A549 (cell line): ENCODE data around the gene ARRDC4. TPM values are rescaled to one million over a fixed set of nuclear protein-coding genes. Genes with fewer than 3 reads are reported as not detected.

Source experiments
- ATAC-seq, 2 experiments: fragments of 200-7000 bp in 1 of 2; fragments of >200 bp in 1 of 2; cut with Nextera tagmentation in 1 of 2; cut with Tn5 transposase in 1 of 2; 3 replicates each; pipeline versions ENCODE4 v1.8.0 to v1.9.1; 2018 to 2020; ENCODE audit warnings: mild to moderate bottlenecking in 1 of 2, moderate library complexity in 1 of 2
- CTCF ChIA-PET: fragments of 300-600 bp; sonication (Branson Sonifier 250); formaldehyde crosslinking; extraction: SDS; loops from one replicate; lab custom pipeline; 2021; ENCODE audit warnings: antibody characterized with exemption, inconsistent platforms; lab: Yijun Ruan, JAX
- POLR2A ChIA-PET: fragments of 350-600 bp; formaldehyde crosslinking; extraction: SDS; loops from one replicate; lab custom pipeline; 2021; ENCODE audit warnings: antibody characterized with exemption, inconsistent platforms; lab: Yijun Ruan, JAX
- DNase-seq, 2 experiments: peaks; one replicate each; pipeline versions ENCODE4 v3.0.0 to v3.0.0-alpha.2; 2011 to 2016; ENCODE audit warnings: low read depth in 1 of 2, low spot score in 1 of 2
- FAIRE-seq: peaks from 2 replicates; lab custom pipeline; 2011; peaks lifted over from hg19 to GRCh38; lab: Jason Lieb, UNC
- H3K27ac ChIP-seq, 2 experiments: fragments of >200 bp; sonication (Bioruptor Twin); formaldehyde crosslinking; 3 replicates each; pipeline ENCODE4 v1.5.1; 2016 to 2017
- H3K4me1 ChIP-seq: fragments of >200 bp; sonication (Bioruptor Twin); formaldehyde crosslinking; 3 replicates; pipeline ENCODE4 v1.6.1; 2016
- H3K4me2 ChIP-seq: fragments of >200 bp; sonication (Bioruptor Twin); formaldehyde crosslinking; 3 replicates; pipeline ENCODE4 v1.6.1; 2016
- H3K4me3 ChIP-seq: fragments of >200 bp; sonication (Bioruptor Twin); formaldehyde crosslinking; 3 replicates; pipeline ENCODE4 v1.5.1; 2016
- H3K9me3 ChIP-seq: fragments of >200 bp; sonication (Bioruptor Twin); formaldehyde crosslinking; 3 replicates; pipeline ENCODE4 v1.6.1; 2016
- ATOH8 ChIP-seq: fragments of 250-450 bp; sonication (Bioruptor Pico); IDR thresholded peaks from 2 replicates; pipeline ENCODE4 v1.5.0; 2020; ENCODE audit warnings: low read depth, mild to moderate bottlenecking, moderate library complexity
- CBX2 ChIP-seq: fragments of 200-600 bp; sonication (generic); IDR thresholded peaks from 2 replicates; pipeline ENCODE4 v1.6.1; 2016; ENCODE audit warnings: low read depth, mild to moderate bottlenecking, borderline replicate concordance
- CHD2 ChIP-seq: fragments of 150-350 bp; IDR thresholded peaks from 2 replicates; pipeline ENCODE4 v1.6.1; 2014; ENCODE audit warnings: low read length; ENCODE audit not compliant: partially characterized antibody
- EP300 ChIP-seq, 2 experiments: fragments of >200 bp; sonication (Bioruptor Twin); formaldehyde crosslinking; IDR thresholded peaks; 2 replicates in 1 of 2; 3 replicates in 1 of 2; pipeline ENCODE4 v1.6.1; 2016 to 2017
- ESRRA ChIP-seq: fragments of 150-350 bp; IDR thresholded peaks from 2 replicates; pipeline ENCODE4 v1.6.1; 2014; ENCODE audit warnings: mild to moderate bottlenecking, low read length, borderline replicate concordance
- HES2 ChIP-seq: fragments of >200 bp; sonication (Bioruptor Twin); formaldehyde crosslinking; IDR thresholded peaks from 2 replicates; pipeline ENCODE4 v1.6.1; 2016
- HEYL ChIP-seq: fragments of 250-450 bp; sonication (Bioruptor Pico); IDR thresholded peaks from 2 replicates; pipeline ENCODE4 v1.8.0; 2021; ENCODE audit warnings: mild to moderate bottlenecking, moderate library complexity
- HOXB13 ChIP-seq: fragments of 250-450 bp; sonication (Bioruptor Pico); IDR thresholded peaks from 2 replicates; pipeline ENCODE4 v1.5.0; 2020; ENCODE audit warnings: low read depth, mild to moderate bottlenecking, moderate library complexity
- HOXB5 ChIP-seq: fragments of 250-450 bp; sonication (Bioruptor Pico); IDR thresholded peaks from 2 replicates; pipeline ENCODE4 v1.5.0; 2020; ENCODE audit warnings: mild to moderate bottlenecking, moderate library complexity
- JUN ChIP-seq, 2 experiments: fragments of >200 bp; sonication (Bioruptor Twin); formaldehyde crosslinking; IDR thresholded peaks; 2 replicates in 1 of 2; 3 replicates in 1 of 2; pipeline ENCODE4 v1.6.1; 2016 to 2017
- JUNB ChIP-seq: fragments of >200 bp; sonication (Bioruptor Twin); formaldehyde crosslinking; IDR thresholded peaks from 2 replicates; pipeline ENCODE4 v1.6.1; 2016
- KDM5A ChIP-seq: fragments of 200-600 bp; sonication (generic); IDR thresholded peaks from 2 replicates; pipeline ENCODE4 v1.6.1; 2016; ENCODE audit warnings: antibody characterized with exemption, mild to moderate bottlenecking
- MAFK ChIP-seq: fragments of 450-650 bp; IDR thresholded peaks from 2 replicates; pipeline ENCODE4 v1.6.1; 2014; ENCODE audit not compliant: partially characterized antibody
- MYC ChIP-seq: IDR thresholded peaks from 2 replicates; pipeline ENCODE4 v1.6.1; 2012; ENCODE audit warnings: mild to moderate bottlenecking, inconsistent platforms, low read length, improper control_type of control experiment, borderline replicate concordance
- POLR2AphosphoS2 ChIP-seq: conservative IDR thresholded peaks from 2 replicates; pipeline ENCODE4 v1.6.1; 2012; ENCODE audit warnings: low read length, improper control_type of control experiment, inconsistent platforms
- RAD21 ChIP-seq, 2 experiments: fragments of >200 bp in 1 of 2; sonication (Bioruptor Twin) in 1 of 2; formaldehyde crosslinking in 1 of 2; IDR thresholded peaks in 1 of 2; conservative IDR thresholded peaks in 1 of 2; 2 replicates in 1 of 2; 3 replicates in 1 of 2; pipeline ENCODE4 v1.6.1; 2012 to 2018; ENCODE audit warnings: inconsistent platforms in 1 of 2
- RARB ChIP-seq: fragments of 250-450 bp; sonication (Bioruptor Pico); IDR thresholded peaks from 2 replicates; pipeline ENCODE4 v1.8.0; 2021; ENCODE audit warnings: mild to moderate bottlenecking, moderate library complexity
- RCOR1 ChIP-seq: fragments of 150-350 bp; IDR thresholded peaks from 2 replicates; pipeline ENCODE4 v1.6.1; 2014; ENCODE audit warnings: antibody characterized with exemption, low read length, low read depth
- RFX5 ChIP-seq: fragments of 450-650 bp; IDR thresholded peaks from 2 replicates; pipeline ENCODE4 v1.7.1; 2014; ENCODE audit warnings: antibody characterized with exemption, mild to moderate bottlenecking, moderate library complexity
- TFCP2L1 ChIP-seq: fragments of 250-450 bp; sonication (Bioruptor Pico); IDR thresholded peaks from 2 replicates; pipeline ENCODE4 v1.5.0; 2021; ENCODE audit warnings: mild to moderate bottlenecking
- ZNF302 ChIP-seq: fragments of 250-450 bp; sonication (Bioruptor Pico); IDR thresholded peaks from 2 replicates; pipeline ENCODE4 v1.9.0; 2021; ENCODE audit warnings: inconsistent platforms, mild to moderate bottlenecking, moderate library complexity
- ZSCAN20 ChIP-seq: fragments of 250-450 bp; sonication (Bioruptor Pico); IDR thresholded peaks from 2 replicates; pipeline ENCODE4 v1.8.0; 2022; ENCODE audit warnings: mild to moderate bottlenecking, moderate library complexity
- WGBS: methylation state at CpG from one replicate; pipeline ENCODE4 v1.1.6; 2017; ENCODE audit errors: missing lambda C conversion rate; 5-methylcytosine and 5-hydroxymethylcytosine counted together
- polyA plus RNA-seq, 4 experiments: library from polyadenylated mRNA; depleted of rRNA in 3 of 4; stranded (reverse); fragments of >200 nt; fragmentation: RNase III in 1 of 4; extraction: RNeasy Plus Mini Kit Qiagen cat#74134 plus additional on column Dnase treatment in 1 of 4; gene quantifications; 2 replicates in 3 of 4; 3 replicates in 1 of 4; pipeline ENCODE4 v1.2.3, GENCODE V29; 2011 to 2017
- TF ChIP-seq, protein P1 (sequence below): fragments of 250-450 bp; sonication (Bioruptor Pico); IDR thresholded peaks from 2 replicates; pipeline ENCODE4 v1.5.0; 2021; ENCODE audit warnings: mild to moderate bottlenecking, moderate library complexity, borderline replicate concordance
- TF ChIP-seq, protein P2 (sequence below): IDR thresholded peaks from 2 replicates; pipeline ENCODE4 v1.6.1; 2012
- TF ChIP-seq, protein P3 (sequence below): IDR thresholded peaks from 2 replicates; pipeline ENCODE4 v1.6.1; 2012

ARRDC4 gene
- polyA plus RNA-seq, 2 of the 4 experiments (the other 2 are of a cell fraction): 0.19 to 2.2 TPM

DNA sequence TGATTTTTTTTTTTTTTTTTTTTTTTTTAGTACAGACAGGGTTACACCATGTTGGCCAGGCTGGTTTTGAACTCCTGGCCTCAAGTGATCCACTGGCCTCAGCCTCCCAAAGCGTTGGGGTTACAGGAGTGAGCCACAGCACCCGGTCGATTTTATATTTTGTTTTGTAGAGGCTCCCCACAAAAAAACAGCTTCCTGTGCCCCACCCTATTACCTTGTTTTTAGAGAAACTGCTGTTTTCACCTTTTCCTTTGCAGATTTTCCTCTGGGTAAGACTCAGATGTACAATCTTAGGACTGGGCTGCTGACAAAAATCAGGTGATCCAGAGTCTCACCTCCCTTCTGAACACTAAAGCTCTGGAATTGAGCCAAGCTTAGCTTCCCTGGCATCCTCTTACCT, 20.6 kb downstream of the ARRDC4 start:
- Histone ChIP-seq H3K4me3 (no peak overlapping the region), H3K4me2 (no peak overlapping the region), H3K9me3 (no peaks in the 10 kb centered on the region; the same call in 2 of the 3 replicates), H3K27ac (no peak overlapping the region), H3K4me1 (no peaks in the 10 kb centered on the region)
- ATAC-seq (no peak), FAIRE-seq (no peak), DNase-seq (no peak)
- ChIA-PET POLR2A (no interaction called here), CTCF (no interaction called here)
- WGBS: 24% methylated on average over 3 of the region's 3 CpGs
- TF ChIP-seq ATOH8 (CRISPR knock-in tag) (no peak), TFCP2L1 (CRISPR knock-in tag) (no peak), MYC (no peak), ESRRA (no peak), MAFK (no peak), RFX5 (no peak), RAD21 (conservative IDR thresholded peaks at IDR 0.05 in 1 of 2, IDR thresholded peaks at IDR 0.05 in 1 of 2) (no peak), HEYL (CRISPR knock-in tag) (no peak), POLR2AphosphoS2 (no peak), HOXB13 (CRISPR knock-in tag) (no peak), KDM5A (no peak), ZSCAN20 (CRISPR knock-in tag) (no peak), HOXB5 (no peak), CBX2 (no peak), ZNF302 (CRISPR knock-in tag) (no peak), CHD2 (no peak), HES2 (no peak), EP300 (IDR thresholded peaks at IDR 0.05) (no peak)
- TF ChIP-seq, protein P1, sequence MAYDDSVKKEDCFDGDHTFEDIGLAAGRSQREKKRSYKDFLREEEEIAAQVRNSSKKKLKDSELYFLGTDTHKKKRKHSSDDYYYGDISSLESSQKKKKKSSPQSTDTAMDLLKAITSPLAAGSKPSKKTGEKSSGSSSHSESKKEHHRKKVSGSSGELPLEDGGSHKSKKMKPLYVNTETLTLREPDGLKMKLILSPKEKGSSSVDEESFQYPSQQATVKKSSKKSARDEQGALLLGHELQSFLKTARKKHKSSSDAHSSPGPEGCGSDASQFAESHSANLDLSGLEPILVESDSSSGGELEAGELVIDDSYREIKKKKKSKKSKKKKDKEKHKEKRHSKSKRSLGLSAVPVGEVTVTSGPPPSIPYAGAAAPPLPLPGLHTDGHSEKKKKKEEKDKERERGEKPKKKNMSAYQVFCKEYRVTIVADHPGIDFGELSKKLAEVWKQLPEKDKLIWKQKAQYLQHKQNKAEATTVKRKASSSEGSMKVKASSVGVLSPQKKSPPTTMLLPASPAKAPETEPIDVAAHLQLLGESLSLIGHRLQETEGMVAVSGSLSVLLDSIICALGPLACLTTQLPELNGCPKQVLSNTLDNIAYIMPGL (CRISPR knock-in tag): no peak
- TF ChIP-seq, protein P2, sequence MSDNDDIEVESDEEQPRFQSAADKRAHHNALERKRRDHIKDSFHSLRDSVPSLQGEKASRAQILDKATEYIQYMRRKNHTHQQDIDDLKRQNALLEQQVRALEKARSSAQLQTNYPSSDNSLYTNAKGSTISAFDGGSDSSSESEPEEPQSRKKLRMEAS: no peak

- FAIRE-seq: no peak
- no peak for ATAC-seq
- 69% methylated on average over 1 of the region's 1 CpG for WGBS
- Histone ChIP-seq H3K27ac (no peak overlapping the region), H3K4me3 (no peak overlapping the region), H3K4me2 (no peak overlapping the region)
- TF ChIP-seq RFX5: no peak
- TF ChIP-seq RARB (CRISPR knock-in tag): no peak
- TF ChIP-seq ZNF302 (CRISPR knock-in tag): no peak
- TF ChIP-seq RCOR1: no peak
- TF ChIP-seq HES2: no peak
- no peak for TF ChIP-seq HOXB13 (CRISPR knock-in tag)
- TF ChIP-seq JUN (IDR thresholded peaks at IDR 0.05): no peak
- TF ChIP-seq, protein P3, sequence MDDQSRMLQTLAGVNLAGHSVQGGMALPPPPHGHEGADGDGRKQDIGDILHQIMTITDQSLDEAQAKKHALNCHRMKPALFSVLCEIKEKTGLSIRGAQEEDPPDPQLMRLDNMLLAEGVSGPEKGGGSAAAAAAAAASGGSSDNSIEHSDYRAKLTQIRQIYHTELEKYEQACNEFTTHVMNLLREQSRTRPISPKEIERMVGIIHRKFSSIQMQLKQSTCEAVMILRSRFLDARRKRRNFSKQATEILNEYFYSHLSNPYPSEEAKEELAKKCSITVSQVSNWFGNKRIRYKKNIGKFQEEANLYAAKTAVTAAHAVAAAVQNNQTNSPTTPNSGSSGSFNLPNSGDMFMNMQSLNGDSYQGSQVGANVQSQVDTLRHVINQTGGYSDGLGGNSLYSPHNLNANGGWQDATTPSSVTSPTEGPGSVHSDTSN: no peak
- TF ChIP-seq JUNB: no peak
- TF ChIP-seq, all 56 proteins: peak for 0
- H3K9me3 ChIP-seq: peaks cover 4% of the 10 kb centered on the region; the same call in 1 of the 3 replicates
- no peaks in the 10 kb centered on the region for H3K4me1 ChIP-seq
- POLR2A ChIA-PET: no interaction called here
- CTCF ChIA-PET: no interaction called here
- no peak for DNase-seq
Observed at GRCh38 chr15:97981758-97982157, 21.3 kb downstream of the ARRDC4 start.
